NCI-H526 (cell line): ENCODE measurements around the gene PHYKPL.
A peak's percentile ranks its signal among the peaks of the same experiment; 100 is the strongest.
"Not testable (repeated sequence)": the region's sequence is repeated elsewhere in the genome, so short reads cannot be mapped to it uniquely, and the experiment has no call there.

ENCODE experiments used
- DNase-seq, 2 experiments: peaks; one replicate each; lab custom pipeline; 2025; lab: John Stamatoyannopoulos, UW

PHYKPL gene

DNA sequence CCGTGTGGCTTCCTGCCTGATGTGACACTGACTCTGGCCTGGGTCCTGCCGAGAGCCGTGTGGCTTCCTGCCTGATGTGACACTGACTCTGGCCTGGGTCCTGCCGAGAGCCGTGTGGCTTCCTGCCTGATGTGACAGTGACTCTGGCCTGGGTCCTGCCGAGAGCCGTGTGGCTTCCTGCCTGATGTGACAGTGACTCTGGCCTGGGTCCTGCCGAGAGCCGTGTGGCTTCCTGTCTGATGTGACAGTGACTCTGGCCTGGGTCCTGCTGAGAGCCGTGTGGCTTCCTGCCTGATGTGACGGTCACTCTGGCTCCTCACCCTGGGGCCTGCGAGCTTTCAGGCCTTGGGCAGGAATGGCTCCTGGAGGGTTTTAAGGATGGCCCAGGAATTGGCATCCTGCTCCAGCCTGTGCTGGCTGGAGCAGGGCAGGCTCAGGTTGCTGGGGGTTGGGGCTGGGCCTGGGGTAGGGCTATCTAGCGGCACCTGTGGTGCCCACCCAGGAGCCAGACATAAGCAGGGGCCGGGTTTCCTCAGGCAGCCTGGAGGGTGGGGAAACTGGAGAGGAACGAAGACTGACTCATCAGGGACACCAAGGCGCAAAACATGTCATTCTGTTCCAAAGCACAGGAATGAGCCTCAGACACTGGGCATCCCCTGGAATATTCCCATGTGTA lies 7.2 kb upstream of the PHYKPL start:
- not testable (repeated sequence) for DNase-seq

DNA sequence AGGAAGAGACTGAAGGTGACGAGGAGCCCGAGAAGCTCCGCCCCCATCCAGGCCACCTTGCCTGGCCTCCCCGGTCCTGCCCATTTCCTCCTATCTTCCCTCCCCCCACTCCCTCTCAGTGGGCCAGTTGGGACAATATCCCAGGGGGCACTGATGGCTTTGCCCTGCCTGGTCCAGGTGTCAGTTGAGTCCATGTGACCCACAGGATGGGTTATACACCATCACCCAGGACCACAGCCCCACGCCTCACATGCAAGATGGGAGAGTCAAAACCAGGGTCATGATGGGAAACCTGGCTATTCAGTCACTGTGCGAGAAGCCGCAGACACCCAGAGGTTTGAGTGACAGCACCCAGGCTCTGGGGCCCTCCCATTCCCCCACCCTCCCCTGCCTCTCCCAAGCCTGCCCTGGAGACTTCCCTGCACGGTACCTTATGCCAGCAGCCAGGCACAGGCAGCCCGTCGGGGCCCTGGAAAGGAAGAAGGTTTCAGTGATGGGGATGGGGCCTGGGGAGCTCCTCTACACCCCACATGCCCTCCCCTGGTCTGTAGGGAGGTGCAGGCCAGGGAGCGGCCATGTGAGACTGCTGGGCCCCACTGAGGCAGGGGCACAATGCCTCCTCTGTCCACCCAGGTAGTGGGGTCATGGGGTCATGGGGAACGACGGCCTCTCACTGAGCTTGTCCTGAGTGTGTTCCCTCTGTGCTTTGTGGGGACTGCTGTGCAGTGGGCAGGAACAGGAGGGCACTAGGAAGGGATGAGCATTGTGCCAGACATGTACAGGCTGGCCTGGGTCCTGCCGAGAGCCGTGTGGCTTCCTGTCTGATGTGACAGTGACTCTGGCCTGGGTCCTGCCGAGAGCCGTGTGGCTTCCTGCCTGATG lies 6.3 kb upstream of the PHYKPL start:
- no peak for DNase-seq

DNA sequence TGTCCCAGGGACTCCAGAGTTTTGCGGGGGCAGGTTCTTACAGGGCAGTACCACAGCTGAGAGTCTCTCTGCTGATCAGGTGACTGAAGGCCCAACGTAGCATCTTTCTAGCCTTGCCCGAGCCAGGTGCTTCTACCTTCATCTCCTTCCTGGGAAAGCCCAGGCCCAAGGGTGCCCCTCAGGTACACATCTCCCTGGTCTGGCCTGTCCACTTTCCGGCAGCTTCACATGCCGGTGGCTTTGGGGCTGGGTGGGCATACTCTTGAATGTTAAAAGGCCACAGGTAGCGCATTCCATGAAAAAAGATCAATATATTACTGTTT lies 5.7 kb upstream of the PHYKPL start:
- DNase-seq = no peak

DNA sequence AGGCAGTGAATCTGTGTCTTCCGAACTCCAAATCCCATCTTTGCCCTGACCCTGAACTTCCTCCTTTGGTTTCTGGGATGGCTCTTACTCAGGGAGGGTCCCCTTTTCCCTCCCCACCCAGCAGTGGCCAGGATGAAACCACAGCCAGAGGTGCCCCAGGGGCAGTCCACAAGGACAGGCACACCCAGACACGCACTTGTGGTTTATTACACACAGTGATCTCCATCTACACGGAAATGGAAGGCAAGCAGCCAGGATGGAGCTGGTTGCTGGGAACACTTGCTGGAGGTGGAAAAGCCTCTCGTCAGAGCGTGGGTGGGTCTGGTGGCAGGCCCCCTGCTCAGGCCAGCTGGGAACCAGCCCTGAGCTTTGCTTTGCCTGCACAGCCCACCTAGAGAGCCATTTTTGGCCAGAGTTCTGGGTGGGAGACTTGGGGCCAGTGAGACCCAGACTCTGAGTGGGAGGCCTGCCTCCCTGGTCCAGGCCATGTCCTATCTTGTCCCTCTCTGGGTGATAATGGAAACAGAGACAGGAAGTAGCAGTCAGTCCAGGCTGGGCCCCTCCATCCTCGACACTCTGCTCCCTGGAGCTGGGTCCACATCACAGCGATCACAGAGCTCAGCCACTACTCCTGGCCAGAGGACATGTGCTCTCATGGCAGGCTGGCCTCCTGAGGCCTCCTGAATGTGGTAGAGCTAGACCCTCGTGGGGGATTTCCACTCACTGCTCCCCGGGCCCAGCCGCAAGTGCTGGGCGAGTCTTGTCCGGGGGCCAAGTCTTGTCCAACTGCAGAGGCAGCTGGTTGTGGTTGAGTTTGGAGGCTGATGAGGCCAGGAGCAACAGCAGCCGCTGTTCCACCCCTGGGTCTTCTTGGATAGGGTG lies 5.1 kb upstream of the PHYKPL start:
- DNase-seq = no peak

DNA sequence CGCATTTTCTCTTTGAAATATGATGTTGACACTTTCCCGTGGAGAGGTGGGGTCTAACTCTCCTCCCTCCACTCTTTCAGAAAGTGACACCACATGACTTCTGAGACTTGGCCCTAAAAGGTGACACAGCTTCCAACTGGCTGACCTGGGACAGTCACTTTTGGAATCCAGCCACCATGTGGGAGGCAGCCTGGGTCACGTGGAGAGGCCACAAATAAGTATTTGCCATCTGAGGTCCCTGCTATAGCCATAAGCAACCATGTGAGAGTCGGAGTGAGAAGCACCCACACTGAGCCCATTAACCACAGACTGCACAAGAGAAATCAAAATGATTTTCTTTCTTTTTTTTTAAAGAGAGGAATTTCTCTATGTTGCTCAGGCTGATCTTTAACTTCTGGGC lies 4.1 kb upstream of the PHYKPL start:
- no peak for DNase-seq

DNA sequence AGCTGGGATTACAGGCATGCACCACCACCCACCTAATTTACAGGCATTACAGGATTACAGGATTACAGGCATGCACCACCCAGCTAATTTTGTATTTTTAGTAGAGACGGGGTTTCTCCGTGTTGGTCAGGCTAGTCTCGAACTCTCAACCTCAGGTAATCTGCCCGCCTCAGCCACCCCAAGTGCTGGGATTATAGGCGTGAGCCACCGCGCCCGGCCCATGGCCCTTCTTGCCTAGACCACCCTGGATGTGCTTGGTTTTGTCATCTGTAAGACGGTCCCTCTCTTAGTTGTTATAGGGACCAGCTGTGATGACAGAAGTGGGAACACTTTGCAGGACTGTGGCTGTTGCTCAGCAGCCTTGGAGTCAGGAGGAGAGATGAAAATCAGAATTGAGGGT lies 3.5 kb upstream of the PHYKPL start:
- DNase-seq = no peak

DNA sequence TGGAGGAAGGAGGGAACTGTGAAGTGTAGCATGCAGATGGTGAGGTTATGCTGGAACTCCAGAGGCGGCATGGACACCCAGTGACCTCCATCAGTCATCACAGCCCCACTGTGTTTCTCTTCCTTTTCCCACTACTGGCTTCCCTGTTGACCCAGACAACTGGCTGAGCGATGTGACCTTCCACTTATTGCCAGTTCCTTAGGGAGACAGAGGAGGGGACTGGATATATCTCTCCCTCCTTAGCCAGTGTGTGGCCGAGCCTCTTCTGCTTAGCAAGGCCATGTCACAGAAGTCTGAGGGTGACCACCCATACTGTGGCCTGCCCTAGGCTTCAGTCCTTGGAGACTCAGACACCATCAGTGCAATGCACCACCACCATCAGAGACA lies 3.0 kb upstream of the PHYKPL start:
- no peak for DNase-seq

DNA sequence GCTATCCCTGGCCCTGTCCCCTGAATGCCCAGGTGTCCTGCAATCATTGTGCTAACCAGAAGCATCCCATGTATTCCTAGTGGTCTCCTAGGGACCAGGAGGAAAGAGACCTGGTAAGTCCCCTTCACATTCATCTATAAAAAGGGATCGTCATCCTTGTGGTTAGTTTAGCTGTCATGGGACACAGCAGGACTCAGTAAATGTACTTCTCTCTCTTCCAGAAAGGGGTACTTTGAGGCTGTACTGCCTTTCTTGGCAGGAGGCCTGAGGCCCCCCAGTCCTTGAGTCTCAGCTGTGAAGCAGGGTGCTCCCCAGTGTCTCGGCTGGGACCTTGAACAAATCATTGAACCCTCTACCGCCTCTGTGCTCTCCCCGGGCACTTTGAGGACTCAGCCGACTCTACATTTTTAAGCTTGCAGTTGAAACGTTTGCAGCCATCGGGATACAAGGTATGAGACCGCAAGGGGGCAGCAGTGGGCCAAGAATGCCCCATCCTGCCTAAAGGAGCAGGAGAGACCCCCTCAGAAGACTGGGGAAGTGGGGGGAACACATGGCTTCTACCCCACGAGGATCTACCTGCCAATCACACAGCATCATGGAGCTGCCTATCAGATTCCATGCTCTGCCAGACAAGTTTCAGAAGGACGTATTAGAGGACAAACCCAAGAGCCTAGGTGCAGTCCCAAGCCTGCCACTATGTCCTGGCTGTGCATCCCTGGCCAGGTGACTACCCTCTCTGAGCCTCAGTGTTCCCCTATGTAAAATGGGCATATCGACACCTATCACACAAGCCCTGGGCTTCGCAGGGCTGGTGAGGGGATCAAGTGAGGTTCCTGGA lies 2.4 kb upstream of the PHYKPL start:
- peak; percentile 5 to 66 for DNase-seq

DNA sequence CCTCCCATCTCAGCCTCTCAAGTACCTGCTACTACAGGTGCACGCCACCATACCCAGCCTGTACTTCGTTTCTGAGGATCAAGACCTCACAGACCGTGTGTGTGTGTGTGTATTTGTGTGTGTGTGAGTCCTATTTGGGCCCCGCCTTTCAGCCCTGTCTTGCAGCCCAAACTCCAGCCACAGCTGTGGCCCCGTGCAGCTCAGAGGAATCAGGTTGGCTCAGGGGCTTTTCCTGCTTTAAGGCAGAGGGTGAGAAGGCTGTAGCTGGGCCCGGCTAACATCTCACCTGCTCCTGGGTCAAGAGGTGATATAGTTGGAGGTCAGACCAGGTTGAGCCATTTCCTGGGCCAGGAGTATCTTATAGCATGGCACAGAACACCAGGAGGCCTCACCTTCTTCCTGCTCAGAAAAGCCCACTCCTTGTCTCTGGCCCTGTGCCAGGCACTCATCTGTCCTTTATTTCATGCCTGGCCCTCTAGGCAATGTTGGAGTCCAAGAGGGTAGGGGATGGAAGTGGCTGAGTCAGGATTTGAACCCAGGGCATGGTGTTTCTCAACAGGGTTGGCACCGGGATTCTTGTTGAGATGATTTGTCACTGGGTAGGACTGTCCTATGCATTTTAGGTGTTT lies 1.6 kb upstream of the PHYKPL start:
- no peak for DNase-seq

DNA sequence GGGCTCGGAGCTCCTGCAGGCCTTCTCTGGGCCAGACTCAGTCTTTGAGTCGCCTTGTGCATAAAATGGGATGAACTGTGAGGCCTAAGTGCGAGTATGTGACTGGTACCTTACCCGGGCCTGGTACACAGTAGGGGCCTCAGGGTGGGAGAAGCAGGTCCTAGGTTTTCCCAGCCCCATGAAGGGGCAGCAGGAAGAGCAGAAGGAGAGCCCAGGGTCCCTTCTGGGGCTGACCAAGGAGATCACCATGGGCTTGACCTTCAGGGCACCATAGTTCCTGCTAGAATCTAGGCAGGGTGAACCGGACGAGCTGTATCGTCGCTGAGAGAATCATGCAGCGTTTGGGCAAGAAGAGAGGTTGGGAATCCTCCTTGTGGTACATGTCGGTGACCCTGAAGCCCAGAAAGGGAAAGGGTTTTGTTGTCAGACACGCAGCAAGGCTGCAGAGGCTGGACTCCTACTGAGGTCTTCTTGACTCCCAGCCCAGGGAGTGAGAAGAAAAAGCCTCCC lies 373 bp upstream of the PHYKPL start:
- no peak for DNase-seq

DNA sequence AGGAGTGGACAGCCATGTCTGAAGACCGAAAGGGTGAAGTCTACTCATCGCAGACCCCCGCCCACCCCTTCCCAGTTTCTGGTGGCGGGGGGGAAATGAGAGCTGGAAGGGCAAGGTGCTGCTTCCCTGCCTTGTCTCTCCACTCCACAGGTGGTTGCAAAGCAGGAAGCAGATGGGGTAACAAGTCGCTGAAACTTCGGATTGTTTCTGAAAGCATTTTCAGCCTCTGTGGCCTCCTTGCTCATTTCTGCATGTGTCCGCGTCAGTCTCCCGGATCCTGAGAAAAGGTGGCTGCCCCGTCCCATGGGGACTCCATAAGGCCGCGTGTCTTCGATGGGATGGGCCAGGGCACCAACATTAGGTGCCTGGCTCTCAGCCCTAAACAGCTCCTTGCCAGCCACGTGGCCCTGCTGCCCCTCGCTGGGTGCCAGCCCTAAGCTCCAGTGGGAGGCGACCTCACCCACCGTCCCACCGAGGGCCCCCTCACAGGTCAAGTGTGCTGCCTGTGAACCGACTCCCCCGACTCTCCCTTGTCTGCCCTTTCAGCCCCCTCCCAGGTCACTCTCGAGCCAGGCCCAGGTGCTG lies 971 bp downstream of the PHYKPL start:
- DNase-seq = no peak

DNA sequence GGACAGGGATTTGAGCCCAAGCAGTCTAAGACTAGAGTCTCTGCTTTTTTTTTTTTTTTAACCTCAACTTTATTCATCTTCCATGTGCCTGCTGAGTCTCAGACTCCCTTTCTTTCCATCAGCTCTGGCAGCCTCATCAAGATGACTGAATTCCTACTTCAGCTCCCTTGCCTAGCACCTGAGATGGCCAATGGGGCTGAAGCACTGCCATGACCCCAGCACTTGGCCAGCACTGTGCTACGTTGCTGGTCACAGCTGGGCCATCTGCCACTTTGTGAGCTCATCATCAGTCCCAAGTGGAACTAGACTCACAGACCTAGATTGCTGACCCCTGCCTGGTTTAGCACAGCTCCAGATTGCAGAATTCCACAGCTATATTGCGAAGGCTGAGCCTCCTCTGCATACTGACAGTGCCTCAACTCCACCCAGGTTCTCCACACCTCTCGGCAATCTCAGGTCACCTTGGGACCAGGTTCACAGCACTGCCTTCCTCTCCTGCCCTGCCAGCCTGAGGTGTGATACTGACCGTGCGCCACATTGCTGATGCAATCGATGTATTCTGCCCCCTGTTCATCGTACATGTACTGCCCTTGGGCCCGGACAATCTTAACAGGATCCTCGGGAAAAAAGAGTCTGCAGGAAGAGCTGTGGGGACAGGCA lies 1.6 kb downstream of the PHYKPL start:
- DNase-seq = no peak

DNA sequence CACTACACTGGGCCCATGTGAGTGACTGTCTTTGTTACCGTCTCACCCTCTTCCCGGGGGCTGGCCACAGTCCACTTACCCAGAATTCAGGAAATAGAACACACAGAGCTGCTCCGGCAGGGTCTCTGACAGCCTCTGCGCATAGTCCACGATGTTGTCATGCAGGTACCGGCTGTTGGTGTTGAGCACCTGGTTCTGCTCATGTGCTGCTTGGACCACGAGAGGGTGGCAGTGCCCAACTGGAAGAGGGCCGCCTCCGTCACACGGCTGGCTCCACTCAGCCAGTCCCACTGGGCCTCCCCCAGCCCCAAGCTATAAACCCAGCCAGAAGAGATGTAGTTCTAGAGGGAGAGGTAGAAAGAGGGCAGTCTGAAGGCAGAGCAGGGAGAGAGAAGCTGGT lies 2.7 kb downstream of the PHYKPL start:
- no peak for DNase-seq

DNA sequence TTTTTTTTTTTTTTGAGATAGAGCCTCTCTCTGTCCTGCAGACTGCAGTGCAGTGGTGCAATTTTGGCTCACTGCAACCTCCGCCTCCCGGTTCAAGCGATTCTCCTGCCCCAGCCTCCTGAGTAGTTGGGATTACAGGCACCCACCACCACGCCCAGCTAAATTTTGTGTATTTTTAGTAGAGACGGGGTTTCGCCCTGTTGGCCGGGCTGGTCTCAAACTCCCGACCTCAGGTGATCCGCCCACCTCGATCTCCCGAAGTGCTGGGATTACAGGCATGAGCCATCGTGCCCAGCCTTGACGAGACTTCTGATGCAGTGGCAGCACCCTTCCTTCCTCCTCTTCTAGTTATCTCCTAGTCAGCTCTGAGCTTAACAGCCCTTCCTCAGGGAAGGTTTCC lies 3.5 kb downstream of the PHYKPL start:
- not testable (repeated sequence) for DNase-seq

DNA sequence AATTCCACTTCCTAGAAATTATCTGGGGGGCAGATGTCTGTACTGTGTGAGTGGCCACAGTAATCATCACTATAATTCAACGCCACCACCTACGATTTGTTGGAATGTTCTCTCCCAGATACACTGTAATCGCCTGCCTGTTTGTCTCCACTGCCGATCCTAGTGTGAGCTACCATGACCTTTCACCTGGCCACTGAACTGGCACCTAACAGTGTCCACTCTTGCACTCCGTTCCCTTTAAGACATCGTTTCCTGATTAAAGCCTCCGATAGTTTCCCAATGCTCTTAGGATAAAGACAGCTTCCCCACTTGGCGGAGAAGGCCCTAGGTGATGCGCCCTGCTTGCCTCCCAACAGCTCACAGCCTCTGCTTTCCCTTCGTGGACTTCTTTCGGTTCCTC lies 4.0 kb downstream of the PHYKPL start:
- DNase-seq = no peak

DNA sequence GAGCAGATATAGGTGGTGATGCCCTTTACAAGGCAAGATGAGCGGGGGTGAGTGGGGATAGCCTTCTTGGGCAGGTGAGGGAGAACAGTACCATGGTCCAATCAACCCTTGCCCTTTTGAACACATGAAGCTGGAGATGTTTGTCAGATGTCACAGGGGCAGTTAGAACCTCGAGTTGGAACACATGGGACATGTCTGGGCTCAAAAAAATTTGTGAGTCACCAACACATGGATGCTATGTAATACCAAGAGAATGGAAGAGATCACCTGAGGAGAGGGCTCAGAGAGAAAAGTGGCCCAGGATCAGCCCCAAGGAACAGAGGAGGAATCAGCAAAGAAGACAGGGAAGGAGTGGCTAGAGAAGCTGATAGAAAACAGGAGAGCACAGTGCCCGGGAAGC lies 4.7 kb downstream of the PHYKPL start:
- no peak for DNase-seq

DNA sequence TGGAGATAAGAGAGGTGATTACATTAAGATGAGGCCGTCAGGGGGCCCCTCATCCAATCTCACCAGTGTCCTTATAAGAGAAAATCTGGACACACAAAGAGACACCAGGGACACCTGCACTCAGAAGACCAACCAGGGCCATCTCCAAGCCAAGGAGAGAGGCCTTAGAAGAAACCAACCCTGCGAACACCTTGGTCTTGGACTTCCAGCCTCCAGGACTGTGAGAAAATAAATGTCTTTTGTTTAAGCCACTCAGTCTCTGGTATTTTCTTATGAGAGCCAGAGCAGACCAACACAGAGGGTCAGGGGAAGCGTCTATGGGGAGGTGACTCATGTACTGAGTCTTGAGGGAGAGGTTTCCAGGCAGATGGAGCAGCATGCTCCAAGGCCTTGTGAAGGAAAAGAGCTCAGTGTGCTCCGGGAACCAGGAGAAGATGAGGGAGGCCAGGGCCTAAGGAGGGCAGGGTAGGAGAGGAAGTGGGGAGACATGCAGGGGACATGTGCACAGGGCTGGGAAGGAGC lies 5.4 kb downstream of the PHYKPL start:
- no peak for DNase-seq

DNA sequence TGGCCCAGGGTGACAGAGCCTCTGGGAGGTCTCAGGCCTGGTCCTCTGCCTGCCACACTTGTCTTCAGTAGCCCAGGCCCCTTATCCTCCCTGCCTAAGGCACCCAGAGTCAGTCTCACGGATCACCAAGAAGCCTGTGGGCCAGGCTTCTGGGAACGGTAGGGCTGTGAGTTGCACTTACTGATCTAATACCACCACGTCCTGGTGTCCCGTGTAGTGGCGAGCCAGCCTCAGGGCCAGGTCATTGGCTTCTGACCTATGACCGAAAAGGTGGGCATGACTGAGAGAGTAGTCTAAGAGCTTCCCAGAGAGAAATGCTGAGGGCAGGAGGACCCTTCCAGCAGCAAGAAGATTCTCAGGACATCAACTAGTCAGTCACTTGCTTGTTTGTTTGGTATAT lies 7.4 kb downstream of the PHYKPL start:
- no peak for DNase-seq

DNA sequence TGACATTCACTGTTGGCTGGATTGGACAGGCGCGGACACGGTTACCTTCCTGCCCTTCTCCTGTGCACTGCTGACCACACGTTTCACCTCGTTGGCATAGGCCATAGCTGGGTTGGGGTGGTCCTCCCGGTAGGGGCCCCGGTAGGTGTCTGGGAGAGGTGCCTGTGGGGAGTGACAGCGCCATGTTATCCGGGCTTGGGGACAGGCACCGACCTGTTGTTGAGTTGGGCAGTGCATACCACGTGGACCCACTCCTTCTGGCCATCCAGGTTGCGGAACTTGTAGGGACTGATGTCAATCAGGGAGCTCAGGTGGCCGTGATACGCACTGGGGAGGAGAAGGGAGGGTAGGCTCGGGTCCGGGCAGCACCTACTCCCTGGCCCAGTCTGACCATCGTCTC lies 8.2 kb downstream of the PHYKPL start:
- DNase-seq = no peak

DNA sequence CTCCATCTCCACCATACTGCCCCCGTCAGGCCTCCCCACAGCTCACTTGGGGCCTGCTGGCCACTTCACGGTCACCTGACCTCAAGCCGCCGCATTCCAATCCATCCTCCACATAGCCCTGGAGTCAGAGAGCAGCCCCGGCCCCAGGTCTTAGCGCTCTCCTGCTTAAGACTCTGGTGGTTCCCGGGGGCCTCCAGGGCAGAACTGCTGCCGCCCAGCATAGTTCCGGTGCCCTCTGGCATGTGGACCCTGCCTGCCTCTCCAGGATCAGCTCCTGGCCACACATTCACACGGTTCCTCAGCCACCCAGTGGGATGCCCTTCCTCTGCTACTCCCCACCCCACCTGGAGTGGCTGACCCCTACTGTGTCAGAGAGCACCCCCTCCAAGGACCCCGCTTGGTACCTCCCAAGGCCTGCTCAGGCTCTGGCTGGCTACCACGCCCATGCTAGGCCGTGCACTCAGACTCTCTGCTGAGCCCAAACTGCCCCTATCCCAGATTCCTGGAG lies 8.7 kb downstream of the PHYKPL start:
- no peak for DNase-seq
